GM21576 (cell line): ENCODE results near the gene RXRA.

ENCODE experiments used
- ATAC-seq: cut with Tn5 transposase; IDR thresholded peaks from one replicate; pipeline ENCODE4 v1.9.1; 2021; ENCODE audit warnings: mild to moderate bottlenecking, moderate library complexity; ENCODE audit not compliant: unreplicated experiment

RXRA gene

DNA sequence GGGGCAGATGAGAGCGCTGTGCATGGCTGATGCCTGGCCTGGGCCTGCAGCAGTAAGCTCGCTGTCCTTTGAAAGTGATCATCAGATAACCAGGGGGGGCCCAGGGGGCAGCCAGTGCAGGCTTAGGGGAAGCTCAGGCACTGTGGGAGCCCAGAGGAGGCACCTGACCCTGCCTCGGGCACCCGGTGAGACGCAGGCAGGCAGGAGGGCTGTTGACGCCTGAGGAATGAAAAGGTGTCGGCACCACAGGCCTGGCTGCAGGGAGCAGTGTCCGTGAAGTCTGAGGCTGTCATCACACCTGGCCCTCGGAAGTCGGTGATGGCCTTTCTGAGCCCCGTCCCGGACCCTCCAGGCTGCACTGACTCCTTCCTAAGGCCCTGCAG is 84.6 kb downstream of the RXRA start:
- ATAC-seq = no peak

DNA sequence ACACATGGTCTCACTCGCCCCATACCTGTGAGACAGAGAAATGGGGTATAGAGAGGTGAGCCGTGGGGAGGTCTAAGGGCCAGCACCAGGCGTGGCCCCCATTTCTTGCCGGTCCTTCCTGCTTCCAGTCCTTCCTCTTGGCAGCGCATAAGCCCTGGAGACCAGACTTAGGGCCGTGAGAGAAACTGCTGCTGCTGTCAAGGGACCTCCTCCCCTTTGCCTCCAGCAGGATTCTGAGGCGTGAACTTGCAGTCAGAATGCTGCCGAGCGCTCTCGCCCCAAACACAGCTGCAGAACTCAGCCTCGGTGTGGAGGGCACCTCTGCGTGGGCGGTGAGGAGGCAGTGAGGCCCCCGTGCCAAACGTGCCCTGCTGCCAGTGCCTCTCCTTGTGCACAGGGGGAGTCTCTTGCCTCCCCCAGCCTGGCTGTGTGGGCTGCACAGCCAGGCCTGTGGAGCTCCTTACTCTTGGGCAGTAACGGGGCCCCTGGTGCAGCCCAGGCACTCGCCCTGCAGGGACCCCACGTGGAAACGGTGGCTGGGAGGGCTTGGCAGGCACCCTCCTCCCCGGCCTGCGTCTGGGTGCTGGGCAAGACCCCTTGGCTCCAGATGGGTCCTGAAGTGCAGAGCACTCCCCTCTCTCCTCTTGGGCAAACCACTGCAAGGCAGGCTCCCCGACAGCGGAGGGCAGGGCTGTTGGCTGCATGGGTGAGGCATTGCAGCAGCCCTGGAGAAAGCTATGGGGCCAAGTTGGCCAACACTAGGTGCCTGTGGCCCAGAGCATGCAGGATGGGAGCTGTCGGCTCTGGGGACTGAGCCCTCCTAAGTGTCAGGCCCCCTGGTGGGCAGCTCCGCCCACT is 85.4 kb downstream of the RXRA start:
- ATAC-seq = no peak

DNA sequence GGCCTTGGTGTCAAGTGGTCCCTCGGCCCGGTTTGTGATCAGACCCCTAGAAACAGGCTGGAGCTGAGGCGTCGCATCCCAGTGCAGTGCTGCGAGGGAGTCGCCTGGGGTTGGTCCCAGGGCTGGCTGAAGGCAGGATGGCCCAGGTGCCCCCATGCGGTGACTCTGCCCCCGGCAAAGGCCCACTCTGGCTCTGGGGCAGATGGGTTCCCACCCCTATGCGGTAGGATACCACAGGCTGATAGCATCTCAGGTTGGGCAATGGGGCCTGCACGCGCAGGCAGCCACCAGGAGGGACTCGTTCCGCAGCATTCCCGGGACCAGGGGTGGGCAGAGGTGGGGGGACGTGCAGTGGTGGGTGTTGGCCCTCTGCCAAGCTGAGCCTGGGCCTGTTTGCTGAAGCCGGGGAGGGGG is 86.0 kb downstream of the RXRA start:
- no peak for ATAC-seq

DNA sequence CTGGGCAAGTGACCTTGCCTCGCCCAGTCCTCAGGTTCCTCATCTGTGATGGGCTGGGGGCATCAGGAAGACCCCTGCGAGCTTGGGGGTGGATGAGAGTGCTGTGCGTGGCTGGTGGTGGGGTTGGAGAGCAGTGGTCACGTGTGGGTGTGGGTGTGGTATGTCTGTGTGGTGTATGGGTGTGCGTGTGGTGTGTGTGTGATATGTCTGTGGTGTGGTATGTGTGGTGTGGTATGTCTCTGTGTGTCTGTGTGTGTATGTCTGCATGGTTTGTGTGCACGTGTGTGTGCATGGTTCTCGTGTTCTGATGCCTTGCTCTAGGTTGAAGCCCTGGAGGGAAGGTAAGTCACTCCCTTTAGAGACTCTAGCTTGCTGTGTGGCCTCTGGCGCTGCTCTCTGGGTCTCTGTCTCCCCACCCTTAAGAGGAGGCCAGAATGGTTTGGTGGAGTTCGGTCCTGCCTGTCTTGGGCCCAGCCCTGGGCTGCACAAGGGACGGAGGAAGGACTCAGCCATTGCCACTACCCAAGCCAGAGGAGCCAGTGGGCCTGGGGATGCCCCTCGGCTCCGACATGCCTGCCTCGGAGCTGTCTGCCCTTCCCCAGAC is 87.0 kb downstream of the RXRA start:
- ATAC-seq = no peak

DNA sequence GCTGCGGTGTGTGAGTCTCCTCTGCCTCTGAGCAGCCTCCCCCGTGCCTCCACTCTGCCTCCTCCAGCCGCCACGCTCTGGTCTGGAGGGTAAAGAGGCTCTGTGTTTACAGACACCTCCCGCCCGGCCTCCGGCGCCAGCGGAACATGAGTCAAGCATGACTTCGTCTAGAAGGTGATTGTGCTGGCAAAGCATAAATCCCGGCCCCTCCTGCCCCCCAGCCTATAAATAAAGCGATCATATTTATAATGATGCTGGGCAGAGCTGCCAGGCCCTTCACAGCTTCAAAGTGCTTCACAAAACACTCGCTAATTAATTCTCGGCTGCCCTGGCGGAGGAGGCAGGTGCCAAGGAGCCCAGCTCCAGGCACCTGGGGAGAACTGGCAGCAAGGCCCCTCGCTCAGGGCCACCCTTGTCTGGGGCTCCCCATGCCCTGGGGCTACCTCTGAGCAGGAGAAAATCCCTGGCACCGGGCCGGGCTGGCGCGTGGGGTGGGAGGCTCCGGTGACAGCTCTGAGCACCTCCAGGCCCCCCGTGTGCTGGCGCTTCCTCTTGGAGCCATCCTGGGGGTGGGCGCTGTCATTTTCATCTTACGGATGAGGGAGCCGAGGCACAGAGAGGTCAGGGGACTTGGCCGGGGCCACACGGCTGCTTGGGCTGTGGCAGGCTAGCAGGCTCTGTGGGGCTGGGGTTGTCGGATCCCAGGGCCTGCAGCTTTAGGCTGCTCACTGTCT is 87.8 kb downstream of the RXRA start:
- no peak for ATAC-seq

DNA sequence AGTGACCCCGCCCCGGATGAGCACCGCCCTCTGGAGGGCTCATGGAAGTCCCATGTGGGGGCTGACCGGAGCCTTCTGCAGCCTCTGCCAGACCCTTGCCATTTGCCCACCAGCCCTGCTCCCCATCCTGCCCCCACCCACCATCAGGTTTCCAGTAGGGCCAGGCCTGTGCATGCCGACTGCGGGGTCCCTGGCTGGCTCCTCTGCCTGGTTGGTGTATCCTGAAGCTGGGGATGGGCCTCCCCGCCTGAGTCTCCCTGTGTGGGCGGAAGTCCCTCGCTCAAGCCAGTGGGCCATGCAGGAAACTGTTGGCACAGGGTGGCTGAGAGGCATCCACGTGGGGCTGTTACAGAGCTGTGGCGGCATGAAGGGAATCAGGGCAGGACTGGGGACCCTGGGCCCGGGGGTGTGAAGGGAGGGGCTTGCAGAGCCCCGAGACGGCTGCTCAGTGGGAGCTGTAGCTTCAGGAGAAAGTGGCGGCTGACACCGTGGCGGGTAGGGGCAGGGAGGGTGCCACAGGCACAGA is 88.7 kb downstream of the RXRA start:
- no peak for ATAC-seq

DNA sequence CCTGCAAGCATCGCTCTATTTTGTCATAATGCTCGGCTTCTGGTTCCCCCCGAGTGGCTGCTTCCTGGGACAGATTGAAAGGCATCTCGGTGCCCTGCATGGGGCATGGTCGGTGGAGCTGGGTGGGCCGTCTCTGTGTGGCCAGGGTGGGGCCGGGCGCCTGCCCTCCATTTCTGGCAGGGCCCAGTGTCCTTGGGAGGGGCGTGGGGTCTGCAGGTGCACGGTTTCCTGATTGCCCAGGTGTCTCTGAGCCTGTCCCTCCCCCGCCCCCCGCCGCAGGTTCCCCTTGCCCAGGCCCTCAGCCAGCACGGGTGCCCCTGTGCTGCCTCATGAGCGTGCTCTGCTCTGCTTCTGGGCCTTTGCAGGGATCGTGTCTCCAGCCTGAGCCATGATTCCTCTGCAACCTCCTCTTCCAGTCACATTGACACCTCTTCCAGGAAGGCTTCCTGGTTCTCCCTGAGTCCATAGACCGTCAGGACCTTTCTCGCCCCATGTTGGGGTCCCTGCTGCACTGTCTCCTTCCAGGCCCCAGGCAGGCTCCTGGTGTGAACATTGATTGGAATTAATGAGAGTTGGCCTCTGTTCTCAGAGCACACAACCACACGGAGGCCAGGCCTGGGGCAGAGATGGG is 90.2 kb downstream of the RXRA start:
- ATAC-seq = no peak

DNA sequence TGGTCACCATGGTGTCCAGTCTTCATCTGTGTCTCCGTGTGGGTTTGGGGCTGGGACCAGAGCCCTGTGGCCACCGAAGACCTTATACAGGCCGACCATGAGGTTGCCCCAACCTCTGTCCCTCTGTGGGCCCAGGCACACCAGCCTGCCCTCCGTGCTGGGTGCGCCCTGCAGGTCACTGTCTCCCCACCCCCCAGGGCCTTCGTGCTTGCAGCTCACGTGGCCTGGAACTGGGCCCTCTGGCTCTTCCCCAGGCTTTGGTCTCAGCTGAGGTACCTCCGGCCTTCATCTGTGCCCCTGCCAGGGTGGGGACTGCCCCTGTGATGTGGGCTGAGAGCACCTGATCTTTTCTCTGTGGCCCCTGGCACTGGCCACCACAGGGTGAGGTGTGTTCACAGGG is 92.1 kb downstream of the RXRA start:
- no peak for ATAC-seq

DNA sequence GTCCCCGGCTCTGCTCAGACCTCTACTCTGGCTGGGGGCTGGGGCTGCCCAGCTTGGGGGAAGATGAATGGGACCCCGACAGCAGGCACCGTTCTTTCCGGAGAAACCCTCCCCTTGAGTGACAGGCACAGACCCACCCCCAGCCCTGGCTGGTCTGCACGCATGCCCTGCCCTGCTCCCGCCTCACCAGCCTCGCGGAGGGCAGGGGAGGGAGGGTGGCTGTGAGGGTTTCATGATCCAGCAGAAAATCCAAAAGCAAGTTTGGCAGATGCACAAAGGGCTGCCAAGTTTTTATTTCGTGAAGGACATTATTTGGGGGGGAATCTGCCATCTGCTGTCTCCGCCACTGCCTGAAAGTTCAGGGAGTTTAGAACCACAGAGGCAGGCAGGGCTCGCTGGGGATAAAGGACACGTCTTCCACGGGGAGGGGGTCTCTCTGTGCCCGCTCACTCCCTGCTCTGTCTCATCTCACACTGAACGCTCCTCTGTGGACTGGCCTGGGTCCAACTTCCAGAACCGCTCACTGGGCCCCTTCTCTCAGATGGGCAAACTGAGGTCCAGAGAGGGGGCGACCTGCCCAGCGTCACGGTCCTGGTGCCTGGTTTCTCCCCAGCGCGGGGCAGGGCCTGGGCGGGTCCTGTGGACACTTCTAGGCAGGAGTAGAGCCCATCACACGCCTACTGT is 92.9 kb downstream of the RXRA start:
- no peak for ATAC-seq

DNA sequence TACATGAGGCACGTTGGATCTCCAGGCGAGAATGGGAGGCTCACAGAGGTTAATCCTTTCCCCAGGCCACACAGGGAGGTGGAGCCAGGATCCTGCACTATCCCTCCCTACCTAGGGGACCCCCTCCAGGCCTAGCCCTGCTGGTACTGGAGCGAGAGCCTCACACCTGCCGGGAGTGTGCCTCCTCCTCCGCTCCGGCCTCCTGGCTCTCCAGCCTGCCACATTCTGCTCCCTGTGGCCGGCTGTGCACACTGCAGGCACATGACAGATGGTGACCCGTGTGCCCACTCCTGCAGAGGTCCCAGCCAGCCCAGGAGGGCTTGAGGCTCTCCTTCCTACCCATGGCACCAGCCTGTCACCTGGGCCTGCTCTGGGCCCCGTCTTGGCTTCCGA is 93.4 kb downstream of the RXRA start:
- ATAC-seq = no peak

DNA sequence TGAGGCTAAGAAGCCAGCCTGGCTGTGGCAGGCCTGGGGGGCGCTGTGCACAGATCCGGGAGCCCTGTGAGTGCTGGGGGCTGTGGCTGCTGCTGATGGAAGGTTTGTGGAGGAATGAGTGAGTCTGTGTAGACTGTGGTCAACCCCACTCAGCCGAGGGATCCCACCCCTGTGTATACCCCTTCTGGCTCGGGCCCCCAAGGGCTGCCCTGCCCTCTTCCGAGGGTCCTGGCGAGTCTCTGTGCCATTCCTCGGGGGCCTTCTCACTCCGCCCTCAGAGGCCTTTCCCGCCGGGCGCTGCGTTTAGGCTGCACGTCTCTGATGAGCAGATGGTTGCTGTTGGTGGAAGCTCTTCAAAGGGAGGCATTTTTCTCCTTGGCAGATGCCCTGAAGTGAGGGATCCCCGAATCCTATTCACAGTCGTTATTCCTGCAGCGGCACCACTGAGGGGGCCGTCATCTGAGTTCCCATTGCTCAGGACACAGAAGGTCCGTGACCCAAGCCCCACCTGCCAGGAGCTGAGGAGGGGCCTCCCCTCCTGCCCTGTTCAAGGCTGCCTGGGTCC is 94.1 kb downstream of the RXRA start:
- no peak for ATAC-seq

DNA sequence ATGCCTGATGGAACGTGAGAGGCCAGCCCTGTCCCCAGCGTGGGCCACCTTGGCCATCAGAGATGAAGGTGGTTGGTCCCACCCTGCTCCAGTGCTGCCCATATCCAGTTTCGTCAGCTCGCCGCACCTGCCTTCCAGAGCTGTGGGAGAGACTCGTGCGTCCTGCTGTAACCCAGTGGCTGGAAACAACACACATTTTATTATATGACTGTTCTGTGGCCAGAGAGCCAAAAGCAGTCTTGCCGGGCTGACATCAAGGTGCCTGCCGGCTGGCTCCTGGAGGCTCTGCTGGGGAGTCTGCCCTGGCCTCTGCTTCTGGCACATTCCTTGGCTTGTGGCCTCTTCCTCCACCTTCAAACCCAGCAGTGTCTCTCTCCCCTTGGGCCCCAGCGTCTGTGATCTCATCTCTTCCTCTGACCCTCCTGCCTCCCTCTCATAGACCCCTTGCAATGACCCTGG is 94.7 kb downstream of the RXRA start:
- ATAC-seq = no peak

DNA sequence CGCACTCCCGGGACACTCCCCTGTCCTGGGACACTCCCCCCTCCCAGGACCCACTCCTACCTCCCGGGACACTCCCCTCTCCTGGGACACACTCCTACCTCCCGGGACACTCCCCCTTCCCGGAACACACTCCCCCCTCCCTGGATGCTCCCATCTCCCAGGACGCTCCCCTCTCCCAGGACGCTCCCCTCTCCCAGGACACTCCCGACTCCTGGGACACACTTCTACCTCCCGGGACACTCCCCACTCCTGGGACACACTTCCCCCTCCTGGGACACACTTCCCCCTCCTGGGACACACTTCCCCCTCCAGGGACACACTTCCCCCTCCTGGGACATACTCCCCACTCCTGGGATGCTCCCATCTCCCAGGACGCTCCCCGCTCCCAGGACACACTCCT is 95.6 kb downstream of the RXRA start:
- ATAC-seq = no peak

DNA sequence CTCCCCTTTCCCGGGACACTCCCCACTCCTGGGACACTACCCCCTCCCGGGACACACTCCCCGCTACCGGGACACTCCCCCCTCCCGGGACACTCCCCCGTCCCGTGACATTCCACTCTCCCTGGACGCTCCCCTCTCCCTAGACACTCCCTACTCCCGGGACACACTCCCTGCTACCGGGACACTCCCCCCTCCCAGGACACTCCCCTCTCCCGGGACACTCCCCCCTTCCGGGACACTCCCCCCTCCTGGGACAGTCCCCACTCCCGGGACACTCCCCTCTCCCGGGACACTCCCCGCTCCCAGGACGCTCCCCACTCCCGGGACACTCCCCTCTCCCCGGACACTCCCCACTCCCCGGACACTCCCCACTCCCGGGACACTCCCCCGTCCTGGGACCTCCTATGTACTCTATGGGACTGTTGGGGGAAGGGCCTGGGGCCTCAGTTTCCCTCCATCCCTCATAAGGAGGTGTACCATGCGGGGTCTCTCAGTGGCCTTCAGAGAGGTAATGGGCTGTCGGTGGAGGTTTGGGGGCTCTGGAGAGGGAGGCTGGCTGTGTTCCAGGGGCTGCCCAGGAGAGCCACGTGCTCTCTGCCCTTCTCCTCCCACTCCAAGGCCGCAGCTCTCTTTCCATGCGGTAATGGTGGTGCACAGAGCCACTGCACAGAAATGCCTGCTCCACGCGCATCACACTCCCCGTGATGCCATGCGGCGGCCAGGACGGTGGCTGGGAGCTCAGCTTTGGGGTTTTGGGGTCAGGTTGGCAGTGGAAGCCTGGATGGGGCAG is 96.2 kb downstream of the RXRA start:
- ATAC-seq = no peak

DNA sequence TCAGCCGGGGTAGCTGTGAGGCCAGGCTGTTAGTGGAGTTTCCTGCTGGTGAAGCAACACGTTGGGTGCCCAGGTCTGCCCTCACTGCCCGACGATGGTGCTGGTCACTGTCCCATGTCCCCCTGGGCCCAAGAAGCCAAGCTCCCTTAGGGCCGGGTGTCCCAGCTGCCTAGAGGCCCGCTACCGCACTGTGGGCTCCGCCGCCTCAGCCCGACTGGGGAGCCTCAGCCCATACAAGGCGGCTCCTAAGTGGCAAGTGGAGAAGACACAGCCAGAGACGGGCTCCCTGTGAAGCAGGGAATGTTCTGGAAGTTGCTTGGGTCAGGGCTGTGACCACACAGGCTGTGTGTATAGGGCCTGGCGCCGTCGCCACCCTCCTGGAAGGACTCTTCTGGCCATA is 96.9 kb downstream of the RXRA start:
- ATAC-seq = no peak

DNA sequence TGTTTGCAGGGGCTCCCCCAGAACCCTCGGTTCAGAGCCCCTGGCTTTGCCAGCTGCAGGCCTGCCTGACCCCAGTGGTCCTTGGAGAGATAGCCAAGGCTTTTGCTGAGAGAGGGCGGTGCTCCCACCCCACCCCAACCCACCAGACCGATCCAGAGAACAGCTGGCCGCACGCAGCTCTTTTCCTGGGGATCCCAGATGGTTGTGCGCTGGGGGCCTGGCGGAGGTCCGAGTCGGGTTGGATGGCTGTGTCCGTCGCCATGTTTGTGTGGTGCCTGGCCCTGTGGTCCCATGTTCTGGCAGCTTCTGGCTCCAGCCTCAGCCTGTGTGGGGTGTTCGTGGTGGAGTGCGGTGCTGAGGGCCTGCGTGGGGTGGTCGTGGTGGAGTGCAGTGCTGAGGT is 97.5 kb downstream of the RXRA start:
- ATAC-seq = no peak

DNA sequence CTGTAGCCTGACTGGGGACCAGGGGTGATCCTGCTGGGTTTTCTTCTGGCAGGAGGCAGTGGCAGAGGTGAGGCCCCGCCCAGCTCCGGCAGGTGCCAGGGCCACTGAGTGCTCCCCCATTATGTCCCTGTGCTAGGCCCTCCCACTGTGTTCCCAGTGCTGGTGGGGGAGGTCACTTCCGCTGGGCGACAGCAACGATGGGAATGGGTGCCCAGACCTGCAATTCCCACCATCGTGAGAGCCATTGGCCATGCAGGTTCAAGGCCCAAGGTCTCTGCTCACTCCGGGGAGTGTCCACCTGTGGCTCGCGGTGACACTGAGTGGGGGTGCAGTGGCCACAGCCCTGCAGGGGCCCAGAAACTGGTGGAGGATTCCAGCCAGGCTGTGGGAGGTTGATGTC is 98.6 kb downstream of the RXRA start:
- no peak for ATAC-seq

DNA sequence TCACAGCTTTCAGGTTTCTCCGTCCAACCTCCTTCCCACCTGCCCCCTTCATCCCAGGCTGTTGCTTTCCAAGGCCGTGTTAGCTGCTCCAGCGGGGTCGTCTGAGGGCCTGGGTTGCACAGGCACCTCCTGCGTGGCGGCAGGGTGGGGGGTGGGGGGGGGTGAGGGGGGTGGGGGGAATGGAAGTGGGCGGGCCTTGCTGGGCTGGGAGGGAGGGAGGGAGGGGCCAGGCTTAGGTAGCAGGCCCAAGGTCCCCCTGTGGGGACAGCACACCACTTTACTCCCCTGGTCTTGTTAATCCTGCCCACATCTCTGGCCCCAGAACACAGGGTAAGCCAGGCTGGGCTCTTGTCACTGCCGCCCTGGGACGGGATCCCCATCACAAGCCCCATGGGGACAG is 99.1 kb downstream of the RXRA start:
- no peak for ATAC-seq

DNA sequence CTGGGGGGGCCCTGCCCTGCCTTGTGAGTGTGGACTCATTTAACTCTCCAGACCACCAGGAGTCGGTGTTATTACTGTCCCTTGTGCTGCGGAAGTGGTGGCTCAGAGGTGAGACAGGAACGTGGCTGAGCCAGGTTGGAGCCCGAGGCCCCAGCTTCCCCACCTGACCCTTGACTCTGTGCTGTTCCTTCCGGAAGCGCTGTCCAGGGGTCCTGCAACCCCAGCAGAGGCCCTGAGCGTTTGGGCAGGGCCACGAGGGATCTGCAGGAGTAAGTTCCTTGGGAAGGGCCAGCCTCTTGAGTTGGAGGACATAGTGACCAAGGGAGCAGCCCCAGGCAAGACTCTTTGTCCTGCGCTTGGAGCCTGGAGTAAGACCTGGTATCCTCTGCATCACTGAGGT is 99.6 kb downstream of the RXRA start:
- ATAC-seq = no peak

DNA sequence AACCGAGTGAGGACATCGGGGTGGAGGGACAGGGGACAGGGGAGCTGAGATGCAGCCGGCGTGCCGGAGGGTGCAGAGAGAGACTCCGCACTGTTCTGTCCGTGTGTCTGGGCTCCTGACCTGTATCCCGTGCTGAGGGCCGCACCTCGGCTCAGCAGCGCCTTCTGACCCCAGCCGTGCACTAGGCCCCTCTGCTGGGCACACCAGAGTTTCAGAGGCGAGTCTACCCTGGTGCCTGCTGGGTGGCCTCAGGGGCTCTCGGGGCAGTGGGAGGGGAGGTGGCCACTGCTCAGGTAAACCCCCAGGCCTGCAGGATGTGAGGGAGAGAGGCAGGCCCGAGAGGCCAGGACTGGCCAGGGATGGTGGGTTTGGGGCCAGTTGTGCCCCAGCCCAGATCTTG is 100.2 kb downstream of the RXRA start:
- ATAC-seq = no peak
